Measurements from ENCODE around the gene DPEP3. TPM values are rescaled to one million over a fixed set of nuclear protein-coding genes. Genes with fewer than 3 reads are reported as not detected.
A peak's percentile ranks its signal among the peaks of the same experiment; 100 is the strongest.

The DPEP3 gene
- total RNA-seq, 1 donor from 2014 or later, result not detected

GRCh38 chr16:67934306-67935100, 45.8 kb downstream of the DPEP3 start:
- DNase-seq, result no peak
- Mint-ChIP-seq H3K4me1 (ENCODE audit: low read depth, unreplicated experiment) (peaks cover 13% of the 10 kb centered on the region), H3K9me3 (ENCODE audit: unreplicated experiment) (peaks cover 15% of the 10 kb centered on the region), H3K36me3 (ENCODE audit: unreplicated experiment) (no peaks in the 10 kb centered on the region), H3K27me3 (ENCODE audit: unreplicated experiment) (peaks cover 16% of the 10 kb centered on the region), H3K27ac (ENCODE audit: unreplicated experiment) (peak overlapping the region; percentile 62), H3K4me3 (ENCODE audit: unreplicated experiment) (peak overlapping the region; percentile 100)
- TF ChIP-seq CTCF (IDR thresholded peaks at IDR 0.05; ENCODE audit: partially characterized antibody, unreplicated experiment), result no peak

- peaks cover 15% of the 10 kb centered on the region for H3K9me3 Mint-ChIP-seq (ENCODE audit: unreplicated experiment)
- peaks cover 16% of the 10 kb centered on the region for H3K27me3 Mint-ChIP-seq (ENCODE audit: unreplicated experiment)
- H3K36me3 Mint-ChIP-seq (ENCODE audit: unreplicated experiment), result no peaks in the 10 kb centered on the region
- no peak for DNase-seq
- no peak for TF ChIP-seq CTCF (IDR thresholded peaks at IDR 0.05; ENCODE audit: partially characterized antibody, unreplicated experiment)
- H3K4me1 Mint-ChIP-seq (ENCODE audit: low read depth, unreplicated experiment), result peaks cover 13% of the 10 kb centered on the region
- H3K4me3 Mint-ChIP-seq (ENCODE audit: unreplicated experiment), result peak overlapping the region; percentile 5
- peak overlapping the region; percentile 38 for H3K27ac Mint-ChIP-seq (ENCODE audit: unreplicated experiment)
Measured at GRCh38 chr16:67933805-67934204, 46.5 kb downstream of the DPEP3 start.

GRCh38 chr16:67932462-67932840, 47.8 kb downstream of the DPEP3 start:
- peaks cover 16% of the 10 kb centered on the region for H3K27me3 Mint-ChIP-seq (ENCODE audit: unreplicated experiment)
- no peak overlapping the region for H3K27ac Mint-ChIP-seq (ENCODE audit: unreplicated experiment)
- H3K9me3 Mint-ChIP-seq (ENCODE audit: unreplicated experiment), result peaks cover 15% of the 10 kb centered on the region
- H3K4me1 Mint-ChIP-seq (ENCODE audit: low read depth, unreplicated experiment), result peaks cover 13% of the 10 kb centered on the region
- TF ChIP-seq CTCF (IDR thresholded peaks at IDR 0.05; ENCODE audit: partially characterized antibody, unreplicated experiment), result no peak
- no peak for DNase-seq
- no peaks in the 10 kb centered on the region for H3K36me3 Mint-ChIP-seq (ENCODE audit: unreplicated experiment)
- no peak overlapping the region for H3K4me3 Mint-ChIP-seq (ENCODE audit: unreplicated experiment)

- peaks cover 11% of the 10 kb centered on the region for H3K9me3 Mint-ChIP-seq (ENCODE audit: unreplicated experiment)
- H3K36me3 Mint-ChIP-seq (ENCODE audit: unreplicated experiment), result no peaks in the 10 kb centered on the region
- no peak for DNase-seq
- peaks cover 14% of the 10 kb centered on the region for H3K27me3 Mint-ChIP-seq (ENCODE audit: unreplicated experiment)
- no peak within 1 kb of the TSS for H3K4me3 Mint-ChIP-seq (ENCODE audit: unreplicated experiment)
- TF ChIP-seq CTCF (IDR thresholded peaks at IDR 0.05; ENCODE audit: partially characterized antibody, unreplicated experiment), result peak; percentile 11
- H3K27ac Mint-ChIP-seq (ENCODE audit: unreplicated experiment), result no peak within 1 kb of the TSS
- H3K4me1 Mint-ChIP-seq (ENCODE audit: low read depth, unreplicated experiment), result peaks cover 9% of the 10 kb centered on the region
Measured at GRCh38 chr16:67931712-67932461, 48.4 kb downstream of the DPEP3 start, which contains the start of gene CTRL. Gene CTRL (minus strand): TSS chr16:67931862. CDS start chr16:67931852, 10 bp downstream.

Measured in glutamatergic neuron (in vitro differentiated cells).